HEK293T (cell line): Measurements from ENCODE around the gene KIF4B.

ENCODE experiments used
- CTCF ChIA-PET: fragments of 350-600 bp; formaldehyde crosslinking; extraction: SDS; loops from one replicate; lab custom pipeline; 2021; ENCODE audit warnings: antibody characterized with exemption, inconsistent platforms; lab: Yijun Ruan, JAX
- POLR2A ChIA-PET: fragments of 350-600 bp; formaldehyde crosslinking; extraction: SDS; loops from one replicate; lab custom pipeline; 2020; ENCODE audit warnings: antibody characterized with exemption, inconsistent platforms; lab: Yijun Ruan, JAX
- DNase-seq: peaks from one replicate; pipeline ENCODE4 v3.0.0; 2012; ENCODE audit warnings: mixed read lengths; ENCODE audit errors: extremely low spot score
- ARNT ChIP-seq: fragments of 450-650 bp; IDR thresholded peaks from 2 replicates; pipeline ENCODE4 v1.6.1; 2017; ENCODE audit warnings: mild to moderate bottlenecking
- BHLHE40 ChIP-seq: fragments of 450-650 bp; IDR thresholded peaks from 2 replicates; pipeline ENCODE4 v1.6.1; 2016; ENCODE audit warnings: mild to moderate bottlenecking, moderate library complexity, borderline replicate concordance
- CTBP1 ChIP-seq: fragments of 450-650 bp; IDR thresholded peaks from 2 replicates; pipeline ENCODE4 v1.6.1; 2016; ENCODE audit warnings: borderline replicate concordance
- ELF4 ChIP-seq: fragments of 450-650 bp; IDR thresholded peaks from 2 replicates; pipeline ENCODE4 v1.6.1; 2017; ENCODE audit warnings: antibody characterized with exemption
- FOXA1 ChIP-seq: fragments of 450-650 bp; IDR thresholded peaks from 2 replicates; pipeline ENCODE4 v1.6.1; 2016; ENCODE audit warnings: mild to moderate bottlenecking
- FOXK2 ChIP-seq: fragments of 450-650 bp; IDR thresholded peaks from 2 replicates; pipeline ENCODE4 v1.6.1; 2016; ENCODE audit warnings: mild to moderate bottlenecking
- FOXM1 ChIP-seq: fragments of 450-650 bp; IDR thresholded peaks from 2 replicates; pipeline ENCODE4 v1.6.1; 2017; ENCODE audit warnings: mild to moderate bottlenecking, borderline replicate concordance
- HDGF ChIP-seq: fragments of 450-650 bp; IDR thresholded peaks from 2 replicates; pipeline ENCODE4 v1.6.1; 2017; ENCODE audit warnings: antibody characterized with exemption, borderline replicate concordance
- L3MBTL2 ChIP-seq: fragments of 450-650 bp; conservative IDR thresholded peaks from 2 replicates; pipeline ENCODE4 v1.6.1; 2016; ENCODE audit warnings: mild to moderate bottlenecking
- LEF1 ChIP-seq: fragments of 450-650 bp; IDR thresholded peaks from 2 replicates; pipeline ENCODE4 v1.6.1; 2017; ENCODE audit warnings: mild to moderate bottlenecking, borderline replicate concordance
- NFRKB ChIP-seq: fragments of 450-650 bp; IDR thresholded peaks from 2 replicates; pipeline ENCODE4 v1.6.1; 2016; ENCODE audit warnings: mild to moderate bottlenecking, moderate library complexity
- PKNOX1 ChIP-seq: fragments of 450-650 bp; IDR thresholded peaks from 2 replicates; pipeline ENCODE4 v1.6.1; 2016
- SP1 ChIP-seq: fragments of 450-650 bp; IDR thresholded peaks from 2 replicates; pipeline ENCODE4 v1.6.1; 2017
- SUZ12 ChIP-seq: fragments of 450-650 bp; IDR thresholded peaks from 2 replicates; pipeline ENCODE4 v1.6.1; 2016; ENCODE audit warnings: mild to moderate bottlenecking
- TARDBP ChIP-seq: fragments of 450-650 bp; IDR thresholded peaks from 2 replicates; pipeline ENCODE4 v1.6.1; 2016
- ZNF384 ChIP-seq: fragments of 450-650 bp; IDR thresholded peaks from 2 replicates; pipeline ENCODE4 v1.6.1; 2016

The KIF4B gene

GRCh38 chr5:154984946-154985516 is 28.5 kb upstream of the KIF4B start:
- no peak for DNase-seq
- TF ChIP-seq PKNOX1 = peak; percentile 83
- TF ChIP-seq TARDBP = no peak
- TF ChIP-seq BHLHE40 = no peak
- CTCF ChIA-PET = interaction anchor here (0.6 to 1.4 kb wide), 3 partner anchors 10 to 506 kb away, joined by 3 to 5 read pairs (median 3); no protein-coding TSS in a partner anchor
- POLR2A ChIA-PET = no interaction called here

GRCh38 chr5:154986151-154986550 is 27.4 kb upstream of the KIF4B start:
- no peak for DNase-seq
- TF ChIP-seq NFRKB = no peak
- no peak for TF ChIP-seq HDGF
- TF ChIP-seq ARNT = no peak
- no peak for TF ChIP-seq ELF4
- TF ChIP-seq PKNOX1 = no peak
- TF ChIP-seq L3MBTL2 = no peak
- TF ChIP-seq BHLHE40 = no peak
- TF ChIP-seq LEF1 = no peak
- TF ChIP-seq CTBP1 = no peak
- CTCF ChIA-PET = interaction anchor here (0.7 kb wide), 1 partner anchor 22 kb away, joined by 3 read pairs; no protein-coding TSS in a partner anchor
- POLR2A ChIA-PET = no interaction called here

GRCh38 chr5:154989626-154990025 is 23.9 kb upstream of the KIF4B start:
- DNase-seq = no peak
- ChIA-PET POLR2A (no interaction called here), CTCF (interaction anchor here (0.7 kb wide), 1 partner anchor 13 kb away, joined by 4 read pairs; no protein-coding TSS in a partner anchor)
- no peak for TF ChIP-seq L3MBTL2
- TF ChIP-seq NFRKB = no peak
- TF ChIP-seq PKNOX1 = no peak
- TF ChIP-seq FOXA1 = no peak
- no peak for TF ChIP-seq FOXK2
- no peak for TF ChIP-seq FOXM1
- no peak for TF ChIP-seq SP1
- TF ChIP-seq LEF1 = no peak
- no peak for TF ChIP-seq ELF4
- no peak for TF ChIP-seq ZNF384
- TF ChIP-seq TARDBP = no peak
- TF ChIP-seq CTBP1 = no peak
- TF ChIP-seq SUZ12 = no peak
- no peak for TF ChIP-seq ARNT
- no peak for TF ChIP-seq HDGF
- no peak for TF ChIP-seq BHLHE40

GRCh38 chr5:154993461-154993860 is 20.1 kb upstream of the KIF4B start:
- DNase-seq = no peak
- TF ChIP-seq LEF1 = no peak
- TF ChIP-seq FOXM1 = no peak
- no peak for TF ChIP-seq CTBP1
- TF ChIP-seq ZNF384 = no peak
- no peak for TF ChIP-seq SP1
- TF ChIP-seq HDGF = no peak
- no peak for TF ChIP-seq ARNT
- ChIA-PET POLR2A (no interaction called here), CTCF (no interaction called here)

GRCh38 chr5:154995679-154996078 is 17.9 kb upstream of the KIF4B start:
- no peak for TF ChIP-seq SP1
- no peak for TF ChIP-seq NFRKB
- no peak for TF ChIP-seq SUZ12
- no peak for TF ChIP-seq LEF1
- TF ChIP-seq ELF4 = no peak
- TF ChIP-seq ARNT = no peak
- no peak for TF ChIP-seq BHLHE40
- TF ChIP-seq HDGF = no peak
- no peak for TF ChIP-seq TARDBP
- TF ChIP-seq CTBP1 = no peak
- no peak for TF ChIP-seq ZNF384
- no peak for TF ChIP-seq FOXM1
- no peak for TF ChIP-seq PKNOX1
- no peak for TF ChIP-seq FOXK2
- no peak for TF ChIP-seq L3MBTL2
- ChIA-PET CTCF (interaction anchor here (0.5 to 1.5 kb wide), 6 partner anchors 12 to 374 kb away, joined by 3 to 4 read pairs (median 3); no protein-coding TSS in a partner anchor), POLR2A (no interaction called here)
- DNase-seq = no peak

GRCh38 chr5:154997746-154998145 is 15.8 kb upstream of the KIF4B start:
- ChIA-PET CTCF (no interaction called here), POLR2A (no interaction called here)
- TF ChIP-seq LEF1 = no peak
- no peak for TF ChIP-seq SUZ12
- no peak for TF ChIP-seq NFRKB
- no peak for TF ChIP-seq L3MBTL2
- TF ChIP-seq FOXM1 = no peak
- DNase-seq = no peak
